HepG2 (cell line): ENCODE measurements around the gene CCDC57. TPM values are rescaled to one million over a fixed set of nuclear protein-coding genes. Genes with fewer than 3 reads are reported as not detected.

Experiments used
- CEBPB ChIP-seq: IDR thresholded peaks from 2 replicates; pipeline ENCODE4 v1.6.1; 2011; ENCODE audit warnings: low read depth, low read length, improper control_type of control experiment, borderline replicate concordance
- MIER3 ChIP-seq: IDR thresholded peaks from 2 replicates; pipeline ENCODE4 v1.6.1; 2016; ENCODE audit warnings: missing compliant biosample characterization, borderline replicate concordance
- RBM22 ChIP-seq: fragments of 200-400 bp; formaldehyde crosslinking; optimal IDR thresholded peaks from 2 replicates; pipeline ENCODE3; 2017; ENCODE audit warnings: mild to moderate bottlenecking, low read length, moderate library complexity
- SOX5 ChIP-seq: IDR thresholded peaks from 2 replicates; pipeline ENCODE4 v1.6.1; 2016; ENCODE audit warnings: borderline replicate concordance
- TBP ChIP-seq: sonication (generic); formaldehyde crosslinking; IDR thresholded peaks from 2 replicates; pipeline ENCODE4 v1.5.0; 2020; ENCODE audit warnings: missing genetic modification reagents
- XBP1 ChIP-seq: sonication (generic); formaldehyde crosslinking; IDR thresholded peaks from 2 replicates; pipeline ENCODE4 v1.5.0; 2020; ENCODE audit warnings: missing genetic modification reagents
- ZBTB25 ChIP-seq: IDR thresholded peaks from 2 replicates; pipeline ENCODE4 v1.6.1; 2018; ENCODE audit warnings: missing genetic modification reagents
- ZBTB46 ChIP-seq: sonication (generic); formaldehyde crosslinking; IDR thresholded peaks from 2 replicates; pipeline ENCODE4 v1.4.0; 2020; ENCODE audit warnings: mild to moderate bottlenecking, missing genetic modification reagents, borderline replicate concordance
- ZFP1 ChIP-seq: IDR thresholded peaks from 2 replicates; pipeline ENCODE4 v1.6.1; 2016
- ZNF280B ChIP-seq: sonication (generic); formaldehyde crosslinking; IDR thresholded peaks from 2 replicates; pipeline ENCODE4 v1.5.0; 2020; ENCODE audit warnings: missing genetic modification reagents, mild to moderate bottlenecking, borderline replicate concordance
- ZNF672 ChIP-seq: sonication (generic); formaldehyde crosslinking; IDR thresholded peaks from 2 replicates; pipeline ENCODE4 v1.8.1; 2022; ENCODE audit warnings: missing genetic modification reagents
- ZNF749 ChIP-seq: sonication (generic); formaldehyde crosslinking; IDR thresholded peaks from 2 replicates; pipeline ENCODE4 v1.8.0; 2022; ENCODE audit warnings: mild to moderate bottlenecking, missing genetic modification reagents, moderate library complexity, borderline replicate concordance
- ZNF781 ChIP-seq: sonication (generic); formaldehyde crosslinking; IDR thresholded peaks from 2 replicates; pipeline ENCODE4 v1.5.1; 2020; ENCODE audit warnings: borderline replicate concordance, mild to moderate bottlenecking, missing genetic modification reagents; ENCODE audit errors: not compliant biosample characterization
- ZNF883 ChIP-seq: sonication (generic); formaldehyde crosslinking; IDR thresholded peaks from 2 replicates; pipeline ENCODE4 v1.5.1; 2020; ENCODE audit warnings: mild to moderate bottlenecking, missing genetic modification reagents; ENCODE audit errors: not compliant biosample characterization
- polyA plus RNA-seq, 8 experiments: library from polyadenylated mRNA; depleted of rRNA in 3 of 8; stranded (reverse) in 7 of 8; unstranded in 1 of 8; fragments of >200 nt; fragmentation: Illumina TruSeq in 4 of 8; extraction: Trizol in 4 of 8; gene quantifications; 2 replicates each; pipeline versions ENCODE4 v1.2.1 to v1.2.3, GENCODE V29; 2011 to 2016; ENCODE audit warnings: low read depth in 4 of 8, missing spikeins in 1 of 8, mixed read lengths in 1 of 8; ENCODE audit not compliant: insufficient read depth in 1 of 8
- total RNA-seq, 5 experiments: library from RNA; depleted of rRNA; stranded (reverse); fragments of >200 nt; fragmentation: Illumina TruSeq; extraction: Trizol; gene quantifications; 2 replicates each; pipeline ENCODE4 v1.2.3, GENCODE V29; 2016; ENCODE audit warnings: low read depth in 1 of 5
- TF ChIP-seq, protein P1 (sequence below): sonication (generic); formaldehyde crosslinking; IDR thresholded peaks from 2 replicates; pipeline ENCODE4 v1.4.0; 2020; ENCODE audit warnings: missing genetic modification reagents, mild to moderate bottlenecking, borderline replicate concordance
- TF ChIP-seq, protein P2 (sequence below): sonication (generic); formaldehyde crosslinking; conservative IDR thresholded peaks from 2 replicates; pipeline ENCODE4 v1.8.0; 2022; ENCODE audit warnings: mild to moderate bottlenecking, moderate library complexity, missing genetic modification reagents
- TF ChIP-seq, protein P3 (sequence below): sonication (generic); formaldehyde crosslinking; IDR thresholded peaks from 2 replicates; pipeline ENCODE4 v1.4.0; 2020; ENCODE audit warnings: missing genetic modification reagents
- TF ChIP-seq, protein P4 (sequence below): sonication (generic); formaldehyde crosslinking; IDR thresholded peaks from 2 replicates; pipeline ENCODE4 v1.5.0; 2020; ENCODE audit warnings: missing genetic modification reagents, mild to moderate bottlenecking, borderline replicate concordance

The CCDC57 gene
- total and polyA plus RNA-seq, 2 of the 13 experiments (the other 11 are each of a cell fraction or from before 2014, with no cell fraction given): 59.3 to 59.9 TPM

GRCh38 chr17:82228278-82228841 is 15.7 kb upstream of the CCDC57 start (continued):
- TF ChIP-seq ZBTB25 (CRISPR knock-in tag): no peak
- TF ChIP-seq, protein P1, sequence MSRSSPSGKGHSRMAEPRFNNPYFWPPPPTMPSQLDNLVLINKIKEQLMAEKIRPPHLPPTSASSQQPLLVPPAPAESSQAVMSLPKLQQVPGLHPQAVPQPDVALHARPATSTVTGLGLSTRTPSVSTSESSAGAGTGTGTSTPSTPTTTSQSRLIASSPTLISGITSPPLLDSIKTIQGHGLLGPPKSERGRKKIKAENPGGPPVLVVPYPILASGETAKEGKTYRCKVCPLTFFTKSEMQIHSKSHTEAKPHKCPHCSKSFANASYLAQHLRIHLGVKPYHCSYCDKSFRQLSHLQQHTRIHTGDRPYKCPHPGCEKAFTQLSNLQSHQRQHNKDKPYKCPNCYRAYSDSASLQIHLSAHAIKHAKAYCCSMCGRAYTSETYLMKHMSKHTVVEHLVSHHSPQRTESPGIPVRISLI (CRISPR knock-in tag): no peak
- TF ChIP-seq TBP: no peak
- peak; percentile 47 for TF ChIP-seq RBM22
- 0 out of 2 replicates have a peak, but pooled peaks have one; percentile 64 for TF ChIP-seq ZNF672 (CRISPR knock-in tag)
- no peak for TF ChIP-seq ZNF749 (CRISPR knock-in tag)
- TF ChIP-seq, protein P2, sequence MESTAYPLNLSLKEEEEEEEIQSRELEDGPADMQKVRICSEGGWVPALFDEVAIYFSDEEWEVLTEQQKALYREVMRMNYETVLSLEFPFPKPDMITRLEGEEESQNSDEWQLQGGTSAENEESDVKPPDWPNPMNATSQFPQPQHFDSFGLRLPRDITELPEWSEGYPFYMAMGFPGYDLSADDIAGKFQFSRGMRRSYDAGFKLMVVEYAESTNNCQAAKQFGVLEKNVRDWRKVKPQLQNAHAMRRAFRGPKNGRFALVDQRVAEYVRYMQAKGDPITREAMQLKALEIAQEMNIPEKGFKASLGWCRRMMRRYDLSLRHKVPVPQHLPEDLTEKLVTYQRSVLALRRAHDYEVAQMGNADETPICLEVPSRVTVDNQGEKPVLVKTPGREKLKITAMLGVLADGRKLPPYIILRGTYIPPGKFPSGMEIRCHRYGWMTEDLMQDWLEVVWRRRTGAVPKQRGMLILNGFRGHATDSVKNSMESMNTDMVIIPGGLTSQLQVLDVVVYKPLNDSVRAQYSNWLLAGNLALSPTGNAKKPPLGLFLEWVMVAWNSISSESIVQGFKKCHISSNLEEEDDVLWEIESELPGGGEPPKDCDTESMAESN: 0 out of 2 replicates have a peak, but pooled peaks have one; percentile 51
- TF ChIP-seq MIER3 (CRISPR knock-in tag): no peak
- TF ChIP-seq ZNF781 (CRISPR knock-in tag): peak; percentile 53
- no peak for TF ChIP-seq XBP1 (CRISPR knock-in tag)
- TF ChIP-seq ZNF280B: no peak
- TF ChIP-seq, protein P3, sequence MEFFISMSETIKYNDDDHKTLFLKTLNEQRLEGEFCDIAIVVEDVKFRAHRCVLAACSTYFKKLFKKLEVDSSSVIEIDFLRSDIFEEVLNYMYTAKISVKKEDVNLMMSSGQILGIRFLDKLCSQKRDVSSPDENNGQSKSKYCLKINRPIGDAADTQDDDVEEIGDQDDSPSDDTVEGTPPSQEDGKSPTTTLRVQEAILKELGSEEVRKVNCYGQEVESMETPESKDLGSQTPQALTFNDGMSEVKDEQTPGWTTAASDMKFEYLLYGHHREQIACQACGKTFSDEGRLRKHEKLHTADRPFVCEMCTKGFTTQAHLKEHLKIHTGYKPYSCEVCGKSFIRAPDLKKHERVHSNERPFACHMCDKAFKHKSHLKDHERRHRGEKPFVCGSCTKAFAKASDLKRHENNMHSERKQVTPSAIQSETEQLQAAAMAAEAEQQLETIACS (CRISPR knock-in tag): 0 out of 2 replicates have a peak, but pooled peaks have one; percentile 19
- TF ChIP-seq, protein P4, sequence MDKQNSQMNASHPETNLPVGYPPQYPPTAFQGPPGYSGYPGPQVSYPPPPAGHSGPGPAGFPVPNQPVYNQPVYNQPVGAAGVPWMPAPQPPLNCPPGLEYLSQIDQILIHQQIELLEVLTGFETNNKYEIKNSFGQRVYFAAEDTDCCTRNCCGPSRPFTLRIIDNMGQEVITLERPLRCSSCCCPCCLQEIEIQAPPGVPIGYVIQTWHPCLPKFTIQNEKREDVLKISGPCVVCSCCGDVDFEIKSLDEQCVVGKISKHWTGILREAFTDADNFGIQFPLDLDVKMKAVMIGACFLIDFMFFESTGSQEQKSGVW: 0 out of 2 replicates have a peak, but pooled peaks have one; percentile 70
- TF ChIP-seq ZBTB46: peak; percentile 55; the same call in 1 of the 2 replicates
- peak; percentile 38 for TF ChIP-seq ZNF883
- no peak for TF ChIP-seq SOX5 (CRISPR knock-in tag)
- TF ChIP-seq ZFP1 (CRISPR knock-in tag): no peak
- no peak for TF ChIP-seq CEBPB
